Cortex of kidney (tissue), 1 donor: ENCODE data around the gene LHFPL4.

Experiments
- DNase-seq: peaks from one replicate; lab custom pipeline; 2025; lab: John Stamatoyannopoulos, UW

Gene LHFPL4

GRCh38 chr3:9473496-9474065 is 80.0 kb downstream of the LHFPL4 start:
- no peak for DNase-seq

GRCh38 chr3:9469986-9470385 is 83.6 kb downstream of the LHFPL4 start:
- DNase-seq, result no peak

GRCh38 chr3:9468460-9468859 is 85.2 kb downstream of the LHFPL4 start:
- no peak for DNase-seq

- DNase-seq, result no peak
Measured at GRCh38 chr3:9467451-9467850, 86.2 kb downstream of the LHFPL4 start.

- DNase-seq, result no peak
Measured at GRCh38 chr3:9455596-9456131, 98.0 kb downstream of the LHFPL4 start.

GRCh38 chr3:9452417-9452816 is 101.2 kb downstream of the LHFPL4 start:
- no peak for DNase-seq

- DNase-seq, result no peak
Measured at GRCh38 chr3:9450991-9451390, 102.6 kb downstream of the LHFPL4 start.

GRCh38 chr3:9450126-9450525 is 103.5 kb downstream of the LHFPL4 start:
- no peak for DNase-seq

- no peak for DNase-seq
Measured at GRCh38 chr3:9448643-9449042, 105.0 kb downstream of the LHFPL4 start.
